Sigmoid colon (tissue), 7 donors: ENCODE results near the gene USH1G. TPM values are rescaled to one million over a fixed set of nuclear protein-coding genes. Genes with fewer than 3 reads are reported as not detected.

Experiments
- DNase-seq: peaks from one replicate; pipeline ENCODE4 v3.0.0-alpha.2; 2019
- H3K27ac ChIP-seq, 4 donors: fragments of 200-600 bp; sonication (generic); one replicate each; pipeline ENCODE4 v1.5.1; 2016 to 2019; ENCODE audit warnings: mild to moderate bottlenecking in 1 of 4
- H3K27me3 ChIP-seq, 3 donors: fragments of 200-600 bp; sonication (generic); one replicate each; pipeline ENCODE4 v1.5.1; 2019; ENCODE audit warnings: mild to moderate bottlenecking in 1 of 3
- H3K36me3 ChIP-seq, 4 donors: fragments of 200-600 bp; sonication (generic); one replicate each; pipeline ENCODE4 v1.5.1; 2016 to 2019
- H3K4me1 ChIP-seq, 4 donors: fragments of 200-600 bp; sonication (generic); one replicate each; pipeline ENCODE4 v1.5.1; 2017 to 2019
- H3K4me3 ChIP-seq, 4 donors: fragments of 200-600 bp; sonication (generic); one replicate each; pipeline ENCODE4 v1.5.1; 2017 to 2019; ENCODE audit warnings: mild to moderate bottlenecking in 2 of 4, moderate library complexity in 1 of 4
- H3K9me3 ChIP-seq, 4 donors: fragments of 200-600 bp in 3 of 4; sonication (generic) in 3 of 4; one replicate each; pipeline versions ENCODE4 v1.5.1 to v1.6.1; 2013 to 2019
- CTCF ChIP-seq, 4 experiments: fragments of 450-650 bp in 3 of 4; fragments of 200-600 bp in 1 of 4; IDR thresholded peaks; one replicate each; pipeline ENCODE4 v1.5.1; 2016 to 2019; ENCODE audit warnings: antibody characterized with exemption in 4 of 4, mild to moderate bottlenecking in 3 of 4, moderate library complexity in 2 of 4
- EP300 ChIP-seq, 4 donors: sonication (generic); formaldehyde crosslinking; IDR thresholded peaks; one replicate each; pipeline ENCODE4 v1.6.1; 2017; ENCODE audit warnings: antibody characterized with exemption in 4 of 4
- POLR2A ChIP-seq, 2 donors: fragments of 450-650 bp; IDR thresholded peaks; one replicate each; pipeline ENCODE4 v1.6.1; 2016; ENCODE audit warnings: antibody characterized with exemption in 2 of 2, mild to moderate bottlenecking in 2 of 2, moderate library complexity in 2 of 2
- POLR2AphosphoS5 ChIP-seq, 4 donors: sonication (generic); formaldehyde crosslinking; IDR thresholded peaks; one replicate each; pipeline ENCODE4 v1.6.1; 2017; ENCODE audit warnings: antibody characterized with exemption in 4 of 4
- WGBS, 2 donors: extraction: QIAGEN DNeasy Blood & Tissue Kit; methylation state at CpG; one replicate each; pipeline ENCODE4 v1.1.7; 2013; 5-methylcytosine and 5-hydroxymethylcytosine counted together
- intact Hi-C: fragments of 100-400 bp; cut with DNase I; formaldehyde crosslinking; loops from one replicate; pipeline ENCODE4 v1.15.1; 2023
- polyA plus RNA-seq, 3 donors: library from polyadenylated mRNA; stranded (reverse); fragments of 200-250 nt; gene quantifications; one replicate each; pipeline ENCODE4 v1.2.3, GENCODE V29; 2013
- total RNA-seq, 4 donors: library from RNA; depleted of rRNA; stranded (reverse); fragments of >200 nt; gene quantifications; one replicate each; pipeline ENCODE4 v1.1.0, GENCODE V29; 2016
- donor health status: healthy with polysubstance abuse.
- donor health status: Bipolar disorder and iron deficiency.
- donor health status: healthy.

Gene USH1G
- total and polyA plus RNA-seq, 7 donors = 0.09 TPM; not detected in 6

GRCh38 chr17:74954115-74954514 lies 31.1 kb upstream of the USH1G start:
- TF ChIP-seq CTCF (IDR thresholded peaks at IDR 0.05) (no peak), POLR2A (IDR thresholded peaks at IDR 0.05) (no peak), EP300 (IDR thresholded peaks at IDR 0.05) (no peak), POLR2AphosphoS5 (IDR thresholded peaks at IDR 0.05) (no peak)
- H3K36me3 ChIP-seq = no peaks in the 10 kb centered on the region
- DNase-seq = no peak
- H3K4me3 ChIP-seq = no peak overlapping the region
- intact Hi-C loops = no loop called here
- 93 to 94% methylated on average over 15 of the region's 15 CpGs for WGBS, 2 donors
- H3K27ac ChIP-seq = no peak overlapping the region
- no peaks in the 10 kb centered on the region for H3K4me1 ChIP-seq
- H3K9me3 ChIP-seq = no peaks in the 10 kb centered on the region
- peaks cover 0 to 32% (median 0%) of the 10 kb centered on the region in 3 donors for H3K27me3 ChIP-seq

- no peak for DNase-seq
- peaks cover 0 to 37% (median 0%) of the 10 kb centered on the region in 3 donors for H3K27me3 ChIP-seq
- no peak for TF ChIP-seq CTCF (IDR thresholded peaks at IDR 0.05)
- no peak for TF ChIP-seq POLR2AphosphoS5 (IDR thresholded peaks at IDR 0.05)
- TF ChIP-seq POLR2A (IDR thresholded peaks at IDR 0.05) = no peak
- no peak for TF ChIP-seq EP300 (IDR thresholded peaks at IDR 0.05)
- intact Hi-C loops = no loop called here
- H3K27ac ChIP-seq = no peak overlapping the region
- no peaks in the 10 kb centered on the region for H3K4me1 ChIP-seq
- no peaks in the 10 kb centered on the region for H3K36me3 ChIP-seq
- H3K9me3 ChIP-seq = no peaks in the 10 kb centered on the region
- 25 to 65% methylated on average over 11 of the region's 11 CpGs for WGBS, 2 donors
- H3K4me3 ChIP-seq = no peak overlapping the region
Measured at GRCh38 chr17:74953134-74953687, 30.2 kb upstream of the USH1G start.

GRCh38 chr17:74952431-74953133 lies 29.5 kb upstream of the USH1G start:
- intact Hi-C loops = no loop called here
- no peak for DNase-seq
- no peaks in the 10 kb centered on the region for H3K4me1 ChIP-seq
- no peak overlapping the region for H3K4me3 ChIP-seq
- TF ChIP-seq CTCF (IDR thresholded peaks at IDR 0.05) (no peak), POLR2A (IDR thresholded peaks at IDR 0.05) (no peak), EP300 (IDR thresholded peaks at IDR 0.05) (no peak), POLR2AphosphoS5 (IDR thresholded peaks at IDR 0.05) (no peak)
- H3K27ac ChIP-seq = no peak overlapping the region
- H3K9me3 ChIP-seq = no peaks in the 10 kb centered on the region
- peaks cover 0 to 42% (median 0%) of the 10 kb centered on the region in 3 donors for H3K27me3 ChIP-seq
- WGBS, 2 donors = 57 to 69% methylated on average over 24 of the region's 24 CpGs
- no peaks in the 10 kb centered on the region for H3K36me3 ChIP-seq

GRCh38 chr17:74951680-74952421 lies 28.8 kb upstream of the USH1G start:
- DNase-seq = no peak
- intact Hi-C loops = no loop called here
- H3K9me3 ChIP-seq = no peaks in the 10 kb centered on the region
- H3K27me3 ChIP-seq = peaks cover 0 to 49% (median 0%) of the 10 kb centered on the region in 3 donors
- no peak overlapping the region for H3K4me3 ChIP-seq
- no peak overlapping the region for H3K27ac ChIP-seq
- 76 to 84% methylated on average over 32 of the region's 32 CpGs for WGBS, 2 donors
- no peak for TF ChIP-seq POLR2AphosphoS5 (IDR thresholded peaks at IDR 0.05)
- TF ChIP-seq EP300 (IDR thresholded peaks at IDR 0.05) = no peak
- no peak for TF ChIP-seq CTCF (IDR thresholded peaks at IDR 0.05)
- no peak for TF ChIP-seq POLR2A (IDR thresholded peaks at IDR 0.05)
- H3K4me1 ChIP-seq = no peaks in the 10 kb centered on the region
- H3K36me3 ChIP-seq = no peaks in the 10 kb centered on the region
